ENCODE data around the gene NACA2. TPM values are rescaled to one million over a fixed set of nuclear protein-coding genes. Genes with fewer than 3 reads are reported as not detected.

NACA2 gene
- total RNA-seq, 1 experiment from 2014 or later = not detected

DNA sequence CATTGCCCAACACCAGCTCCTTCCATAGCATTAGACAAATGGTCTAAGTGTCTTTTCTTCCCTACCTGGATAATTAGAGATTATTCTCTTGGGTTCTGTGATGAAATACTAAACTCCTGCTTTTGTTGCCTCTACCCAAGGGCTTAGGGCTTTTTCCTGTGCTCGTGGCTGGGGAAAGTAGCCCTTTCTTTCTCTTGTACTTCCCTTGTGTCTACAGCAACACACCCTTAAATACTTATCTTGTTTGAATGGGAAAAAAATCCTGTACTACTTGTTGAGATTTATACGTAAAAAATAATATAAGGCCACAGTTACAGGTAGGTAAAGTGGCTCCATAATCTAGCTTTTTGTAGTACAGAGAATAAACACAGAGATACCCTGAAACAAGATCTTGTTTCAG lies 7.0 kb upstream of the NACA2 start:
- Histone ChIP-seq H2AFZ (no peak overlapping the region), H3K27me3 (ENCODE audit: insufficient read depth, low read depth) (no peaks in the 10 kb centered on the region), H3K36me3 (ENCODE audit: low read depth) (no peaks in the 10 kb centered on the region), H3K79me2 (ENCODE audit: low read depth) (no peaks in the 10 kb centered on the region), H3K9me3 (ENCODE audit: insufficient read depth, low read depth) (no peaks in the 10 kb centered on the region), H3K4me1 (replicated peaks; ENCODE audit: insufficient read depth) (no peaks in the 10 kb centered on the region), H3K4me3 (no peak overlapping the region), H3K9me2 (ENCODE audit: insufficient read depth) (no peaks in the 10 kb centered on the region), H4K20me1 (ENCODE audit: insufficient read depth) (no peaks in the 10 kb centered on the region), H3K27ac (no peak overlapping the region), H3K4me2 (no peak overlapping the region), H3F3A (ENCODE audit: insufficient read depth, low read depth) (no peaks in the 10 kb centered on the region)
- TF ChIP-seq EZH2 (IDR thresholded peaks at IDR 0.05; ENCODE audit: low read depth) (no peak), CTCF (conservative IDR thresholded peaks at IDR 0.05) (no peak)
- intact Hi-C loops (cut with micrococcal nuclease; ENCODE audit: unreplicated experiment) = no loop called here
- DNase-seq = no peak
- POLR2A ChIA-PET (ENCODE audit: unreplicated experiment) = no interaction called here
- CTCF ChIA-PET = no interaction called here
- no TSS peak for BruUV-seq (replicated peaks)

DNA sequence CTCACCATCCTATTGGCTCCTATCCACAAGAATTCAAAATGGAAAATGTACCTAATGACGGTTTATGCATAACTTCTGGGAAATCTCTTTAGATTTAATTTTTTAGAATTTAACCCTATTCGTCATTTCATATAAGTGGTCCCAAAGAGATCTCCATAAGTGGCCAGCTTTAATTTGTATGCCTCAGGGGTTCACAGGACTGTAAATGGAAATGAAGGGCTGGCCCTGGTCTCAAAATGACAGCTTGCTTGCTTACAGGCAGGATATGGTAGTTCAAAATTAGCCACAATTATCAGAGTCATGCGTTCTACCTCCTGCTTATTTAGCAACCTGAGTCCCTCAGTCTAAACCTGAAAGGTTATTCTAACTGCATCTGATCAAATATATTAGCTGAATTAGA lies 6.6 kb upstream of the NACA2 start:
- H3K36me3 ChIP-seq (ENCODE audit: low read depth) = no peaks in the 10 kb centered on the region
- no peak overlapping the region for H3K4me3 ChIP-seq
- no peaks in the 10 kb centered on the region for H4K20me1 ChIP-seq (ENCODE audit: insufficient read depth)
- H2AFZ ChIP-seq = no peak overlapping the region
- DNase-seq = no peak
- BruUV-seq (replicated peaks) = no TSS peak
- ChIA-PET POLR2A (ENCODE audit: unreplicated experiment) (no interaction called here), CTCF (no interaction called here)
- no peak overlapping the region for H3K4me2 ChIP-seq
- intact Hi-C loops (cut with micrococcal nuclease; ENCODE audit: unreplicated experiment) = no loop called here
- TF ChIP-seq EZH2 (IDR thresholded peaks at IDR 0.05; ENCODE audit: low read depth) (no peak), CTCF (conservative IDR thresholded peaks at IDR 0.05) (no peak)
- no peaks in the 10 kb centered on the region for H3K27me3 ChIP-seq (ENCODE audit: insufficient read depth, low read depth)
- H3K79me2 ChIP-seq (ENCODE audit: low read depth) = no peaks in the 10 kb centered on the region
- no peak overlapping the region for H3K27ac ChIP-seq
- H3K4me1 ChIP-seq (replicated peaks; ENCODE audit: insufficient read depth) = no peaks in the 10 kb centered on the region
- no peaks in the 10 kb centered on the region for H3K9me2 ChIP-seq (ENCODE audit: insufficient read depth)
- no peaks in the 10 kb centered on the region for H3F3A ChIP-seq (ENCODE audit: insufficient read depth, low read depth)
- no peaks in the 10 kb centered on the region for H3K9me3 ChIP-seq (ENCODE audit: insufficient read depth, low read depth)

DNA sequence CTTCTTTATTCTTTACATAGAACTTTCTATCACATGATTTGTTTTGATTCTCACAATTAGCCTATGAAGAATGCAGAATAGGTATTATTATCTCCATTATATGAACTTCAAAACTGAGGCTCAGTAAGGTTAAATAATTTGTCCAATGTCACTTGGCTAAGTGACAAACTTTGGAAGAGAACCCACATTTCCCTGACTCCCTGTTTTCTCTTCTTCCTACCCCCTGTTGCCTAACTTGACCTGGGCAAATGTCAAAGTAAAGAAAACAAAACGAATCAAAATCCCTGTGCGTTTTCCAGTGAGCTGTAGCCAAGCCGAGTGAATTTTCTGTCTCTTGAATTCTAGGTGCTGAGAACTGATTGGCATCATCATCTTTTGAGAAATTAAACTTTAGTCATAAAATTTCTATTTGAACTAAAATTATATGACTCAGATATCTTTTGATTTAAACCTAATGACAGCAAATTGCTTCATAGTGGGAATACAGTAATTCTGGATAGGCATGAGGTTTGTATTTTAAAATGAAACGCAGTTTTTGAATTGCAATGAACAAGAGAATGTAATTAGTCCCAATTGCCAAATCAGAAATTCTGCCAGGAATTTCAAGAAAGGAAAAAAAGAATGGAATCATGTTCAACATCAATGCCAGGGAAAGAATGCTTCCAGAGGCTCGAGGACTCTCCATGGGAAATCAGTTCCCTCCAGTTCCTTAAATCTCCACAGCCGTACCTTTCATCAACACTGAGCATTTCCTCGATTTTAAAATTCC lies 4.6 kb upstream of the NACA2 start:
- no peak overlapping the region for H3K4me2 ChIP-seq
- POLR2A ChIA-PET (ENCODE audit: unreplicated experiment) = no interaction called here
- BruUV-seq (replicated peaks) = no TSS peak
- TF ChIP-seq CTCF (conservative IDR thresholded peaks at IDR 0.05) (no peak), EZH2 (IDR thresholded peaks at IDR 0.05; ENCODE audit: low read depth) (no peak)
- H3K27me3 ChIP-seq (ENCODE audit: insufficient read depth, low read depth) = no peaks in the 10 kb centered on the region
- H3K27ac ChIP-seq = no peak overlapping the region
- no peaks in the 10 kb centered on the region for H3K36me3 ChIP-seq (ENCODE audit: low read depth)
- no peaks in the 10 kb centered on the region for H3K9me3 ChIP-seq (ENCODE audit: insufficient read depth, low read depth)
- H4K20me1 ChIP-seq (ENCODE audit: insufficient read depth) = no peaks in the 10 kb centered on the region
- no peak overlapping the region for H3K4me3 ChIP-seq
- DNase-seq = no peak
- no peaks in the 10 kb centered on the region for H3K4me1 ChIP-seq (replicated peaks; ENCODE audit: insufficient read depth)
- no peaks in the 10 kb centered on the region for H3F3A ChIP-seq (ENCODE audit: insufficient read depth, low read depth)
- H3K9me2 ChIP-seq (ENCODE audit: insufficient read depth) = no peaks in the 10 kb centered on the region
- no peaks in the 10 kb centered on the region for H3K79me2 ChIP-seq (ENCODE audit: low read depth)
- CTCF ChIA-PET = interaction anchor here (0.6 kb wide), 1 partner anchor 332 kb away, joined by 3 read pairs; the partner anchor contains the start of gene INTS2
- H2AFZ ChIP-seq = no peak overlapping the region
- intact Hi-C loops (cut with micrococcal nuclease; ENCODE audit: unreplicated experiment) = no loop called here

Data from PC-9 (cell line).